GM18517 (cell line): ENCODE results near the gene SSTR5.

Experiments
- ATAC-seq: cut with Tn5 transposase; IDR thresholded peaks from one replicate; pipeline ENCODE4 v1.9.1; 2021; ENCODE audit warnings: mild to moderate bottlenecking, moderate library complexity; ENCODE audit not compliant: unreplicated experiment

The SSTR5 gene

GRCh38 chr16:1053700-1054368 is 18.7 kb upstream of the SSTR5 start:
- ATAC-seq = no peak

DNA sequence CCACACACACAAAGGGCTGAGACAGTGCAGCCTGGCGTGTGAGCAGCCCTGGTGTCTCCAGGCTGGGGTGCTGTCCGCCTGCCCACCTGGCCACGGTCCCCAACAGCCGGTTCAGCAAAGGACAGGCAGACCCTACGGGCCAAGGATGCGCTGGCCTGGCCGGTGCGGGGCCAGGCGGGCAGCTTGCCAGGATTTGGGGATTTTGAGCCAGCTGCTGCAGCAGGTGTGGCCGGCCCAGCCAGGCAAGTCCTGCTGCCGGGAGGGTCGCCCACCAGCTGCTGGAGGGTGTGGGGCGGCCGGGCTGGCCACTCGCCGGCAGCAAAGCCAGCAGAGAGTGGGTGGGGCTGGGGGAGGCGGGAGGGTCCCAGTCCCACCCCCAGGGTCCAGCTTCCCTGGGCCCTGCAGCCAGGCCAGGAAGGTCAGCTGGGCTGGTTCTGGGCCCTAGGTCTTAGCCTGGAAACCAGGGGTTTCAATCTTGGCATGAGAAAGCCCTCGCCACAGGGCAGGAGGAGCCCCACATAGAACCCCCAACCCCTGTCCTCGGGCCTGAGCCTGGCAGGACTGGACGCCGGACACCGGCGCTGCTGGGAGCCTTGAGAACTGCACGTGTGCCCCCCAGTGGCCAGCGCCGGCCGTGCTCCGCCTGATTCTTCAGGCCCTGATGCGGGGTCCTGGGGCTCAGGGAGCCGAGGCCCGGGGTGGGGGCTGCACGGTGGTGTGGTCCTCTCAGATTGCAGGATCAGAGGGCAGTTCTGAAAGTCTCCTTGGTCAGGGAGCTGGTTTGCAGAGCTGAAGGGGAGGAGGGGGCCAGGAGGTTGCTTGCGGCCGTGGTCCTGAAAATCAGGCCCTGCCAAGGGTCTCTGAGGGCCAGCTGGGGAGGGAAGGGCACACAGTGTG is 17.6 kb upstream of the SSTR5 start:
- no peak for ATAC-seq

DNA sequence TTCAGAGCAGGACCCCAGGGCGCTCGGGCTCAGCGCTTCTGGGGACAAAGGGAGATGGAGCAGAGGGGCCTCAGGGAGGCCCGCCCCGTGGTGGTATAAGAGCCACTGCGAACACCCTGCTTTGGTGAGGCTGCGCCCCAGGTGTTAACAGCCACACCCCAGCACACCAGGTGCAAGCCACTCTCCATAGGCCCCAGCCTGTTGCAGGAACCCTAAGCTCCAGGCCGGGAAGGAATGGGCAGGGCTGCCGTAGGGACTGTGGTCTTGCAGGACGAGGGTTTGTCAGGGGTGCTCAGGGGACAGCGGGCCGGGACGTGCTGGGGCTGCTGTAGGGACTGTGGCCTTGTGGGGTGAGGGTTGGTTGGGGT is 17.0 kb upstream of the SSTR5 start:
- no peak for ATAC-seq

DNA sequence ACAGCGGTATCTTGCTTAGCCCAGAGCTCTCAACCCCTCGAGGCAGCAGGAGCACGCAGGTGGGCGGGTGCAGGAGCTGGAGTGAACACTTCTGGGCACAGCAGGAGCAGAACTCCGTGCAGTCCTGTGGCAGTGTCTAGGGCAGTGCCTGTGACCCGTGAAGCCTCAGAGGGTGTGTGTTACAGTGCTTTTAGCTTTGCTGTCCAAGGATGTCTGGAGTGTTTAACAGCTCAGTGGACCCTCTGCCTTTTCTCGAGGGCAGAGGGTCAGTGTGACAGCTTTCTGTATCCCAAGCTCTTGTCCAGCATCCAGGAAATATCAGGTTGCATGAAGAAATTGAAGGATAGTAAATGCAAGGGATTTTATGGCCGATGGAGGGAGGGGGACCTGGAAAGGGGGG is 16.4 kb upstream of the SSTR5 start:
- no peak for ATAC-seq

- no peak for ATAC-seq
Observed at GRCh38 chr16:1057252-1057932, 15.2 kb upstream of the SSTR5 start.

DNA sequence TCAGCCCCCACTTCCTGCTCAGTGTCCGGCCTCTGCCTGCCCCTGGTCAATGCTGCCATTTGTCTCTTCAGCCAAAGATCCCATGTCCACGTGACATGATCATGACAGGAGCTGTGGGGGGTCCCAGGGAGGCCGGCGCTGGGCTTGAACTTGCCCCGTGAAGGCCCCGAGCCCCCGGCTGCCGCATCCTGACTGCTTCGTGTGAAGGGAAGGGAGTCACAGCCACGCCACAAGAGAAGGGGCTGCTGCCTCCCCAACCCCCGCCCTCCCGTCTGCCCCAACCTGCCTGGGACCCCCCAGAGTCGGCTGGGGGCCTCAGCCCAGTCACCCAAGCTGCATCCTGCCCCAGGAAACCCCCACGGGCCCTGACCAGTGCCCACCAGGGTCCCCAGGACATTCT is 14.3 kb upstream of the SSTR5 start:
- no peak for ATAC-seq

DNA sequence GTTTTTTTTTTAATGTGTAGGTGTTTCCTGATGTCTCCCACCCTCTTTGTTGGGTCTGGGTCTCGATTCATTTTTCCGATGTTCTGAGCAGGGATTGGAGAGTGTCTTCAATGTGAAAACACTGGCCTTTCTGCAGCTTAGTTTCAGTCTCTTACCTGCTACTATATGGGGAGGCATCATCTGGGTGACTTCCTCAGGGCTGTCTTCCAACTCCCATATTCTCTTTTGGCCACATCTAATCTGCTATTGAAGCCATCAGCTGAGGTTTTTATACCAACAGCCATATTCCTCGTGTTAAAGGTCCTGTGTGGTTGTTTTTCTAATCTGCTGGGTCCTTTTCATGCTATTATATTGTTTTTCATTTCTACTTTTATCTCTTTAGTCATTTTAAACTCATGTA is 13.2 kb upstream of the SSTR5 start:
- ATAC-seq = no peak

GRCh38 chr16:1060416-1061340 is 11.9 kb upstream of the SSTR5 start:
- ATAC-seq = no peak

- ATAC-seq = no peak
Observed at GRCh38 chr16:1061769-1062505, 10.6 kb upstream of the SSTR5 start.

DNA sequence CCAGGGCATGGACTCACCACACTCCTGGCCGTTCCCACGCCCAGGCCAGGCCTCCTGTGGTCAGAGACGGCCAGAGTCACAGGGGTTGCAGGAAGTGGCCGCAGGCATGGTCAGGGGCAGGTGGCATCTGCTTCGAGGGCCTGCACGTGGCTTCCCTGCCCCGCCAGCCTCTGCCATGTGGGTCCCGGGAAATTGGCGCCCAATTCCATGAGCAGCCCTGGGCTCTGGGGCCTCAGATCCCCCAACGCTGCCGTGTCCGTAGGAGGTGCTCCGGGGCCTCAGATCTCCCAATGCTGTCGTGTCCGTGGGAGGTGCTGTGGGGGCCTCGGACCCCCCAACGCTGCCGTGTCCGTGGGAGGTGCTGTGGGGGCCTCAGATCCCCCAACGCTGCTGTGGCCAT is 9.7 kb upstream of the SSTR5 start:
- ATAC-seq = no peak

GRCh38 chr16:1063728-1064127 is 8.8 kb upstream of the SSTR5 start:
- no peak for ATAC-seq

DNA sequence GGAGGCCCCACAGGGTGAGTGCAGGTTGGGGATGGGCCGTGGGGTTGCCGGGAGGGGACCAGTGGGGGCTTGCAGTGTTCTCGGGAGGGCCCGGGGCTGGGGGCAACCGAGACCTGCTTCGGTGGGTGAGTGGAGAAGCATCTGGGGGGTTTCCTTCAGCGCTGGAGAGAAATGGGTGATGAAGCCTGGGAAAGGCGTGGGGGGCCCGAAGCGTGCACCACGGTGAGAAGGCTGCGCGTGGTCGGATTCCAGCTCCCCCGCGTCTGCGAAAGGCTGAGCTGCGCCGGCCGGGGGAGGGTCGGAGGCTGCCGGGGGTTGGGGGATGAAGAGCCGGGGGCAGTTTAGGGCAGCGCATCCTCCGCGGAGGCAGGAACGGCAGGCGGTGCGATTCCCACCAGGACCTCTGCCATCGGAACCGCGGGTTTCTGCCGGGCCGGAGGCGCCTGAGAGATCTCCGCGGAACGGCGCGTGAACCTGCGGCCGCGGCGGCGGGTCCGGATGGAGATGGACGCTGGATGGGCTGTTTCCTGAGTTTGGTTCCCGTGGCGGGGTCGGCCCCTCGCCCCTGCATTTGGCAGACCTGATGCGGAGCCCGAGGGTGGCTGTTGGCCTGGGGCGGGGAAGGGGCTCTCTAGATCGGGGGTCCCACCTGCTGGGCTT is 6.9 kb upstream of the SSTR5 start:
- ATAC-seq = no peak

- no peak for ATAC-seq
Observed at GRCh38 chr16:1066584-1067172, 5.9 kb upstream of the SSTR5 start.

DNA sequence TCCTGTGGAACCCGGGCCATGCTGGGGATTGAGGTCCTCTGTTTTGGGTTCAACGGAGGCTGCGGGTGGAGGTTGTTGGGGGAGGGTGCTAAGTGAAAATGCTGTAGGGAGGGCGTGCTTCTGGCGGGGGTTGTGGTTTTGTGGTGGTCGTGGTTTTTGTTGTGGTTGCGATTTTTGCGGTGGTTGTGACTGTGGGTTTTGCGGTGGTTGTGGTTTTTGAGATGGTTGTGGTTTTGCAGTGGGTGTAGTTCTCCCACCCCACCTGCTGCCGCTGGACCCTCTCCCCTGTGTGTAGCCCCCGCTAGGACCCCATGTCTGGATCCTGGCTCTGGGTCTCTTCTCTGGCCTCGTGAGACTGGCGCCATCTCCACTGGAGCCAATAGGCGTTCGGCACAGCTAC is 4.9 kb upstream of the SSTR5 start:
- no peak for ATAC-seq

DNA sequence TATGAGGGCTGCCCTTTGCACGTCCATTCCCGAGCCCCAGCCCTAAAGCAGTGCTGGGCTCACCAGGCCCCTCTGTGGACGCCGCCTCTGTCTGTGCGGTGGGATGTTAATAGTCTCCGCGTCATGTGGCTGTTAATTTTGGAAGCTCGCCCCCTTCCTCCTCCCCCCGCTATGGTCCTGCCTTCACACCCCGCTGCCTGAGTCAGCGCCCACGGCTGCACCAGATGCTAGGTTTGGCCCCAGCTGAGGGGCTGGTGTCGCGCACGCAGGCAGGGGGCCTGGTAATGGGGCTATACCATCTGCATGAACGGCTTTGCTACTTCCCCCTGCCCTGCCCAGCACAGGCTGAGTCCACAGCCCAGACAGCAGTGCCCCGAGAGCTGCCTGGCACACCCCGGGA is 4.1 kb upstream of the SSTR5 start:
- ATAC-seq = no peak

DNA sequence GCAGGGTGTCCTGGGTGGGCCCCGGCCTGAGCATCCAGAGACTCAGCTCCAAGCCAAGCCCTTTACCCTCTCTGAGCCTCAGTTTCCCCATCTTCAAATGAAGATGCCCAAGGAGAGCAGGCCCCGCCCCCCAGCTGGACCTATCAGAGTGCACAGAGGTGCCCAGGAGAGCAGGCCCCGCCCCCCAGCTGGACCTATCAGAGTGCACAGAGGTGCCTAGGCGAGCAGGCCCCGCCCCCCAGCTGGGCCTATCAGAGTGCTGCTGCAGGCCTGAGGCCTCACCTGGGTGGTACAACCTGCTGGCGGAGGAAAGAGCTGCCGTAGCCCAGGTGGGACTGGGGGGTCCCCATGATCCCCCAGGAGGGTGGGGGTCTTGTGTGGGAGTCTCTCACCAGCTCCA is 3.4 kb upstream of the SSTR5 start:
- ATAC-seq = no peak

DNA sequence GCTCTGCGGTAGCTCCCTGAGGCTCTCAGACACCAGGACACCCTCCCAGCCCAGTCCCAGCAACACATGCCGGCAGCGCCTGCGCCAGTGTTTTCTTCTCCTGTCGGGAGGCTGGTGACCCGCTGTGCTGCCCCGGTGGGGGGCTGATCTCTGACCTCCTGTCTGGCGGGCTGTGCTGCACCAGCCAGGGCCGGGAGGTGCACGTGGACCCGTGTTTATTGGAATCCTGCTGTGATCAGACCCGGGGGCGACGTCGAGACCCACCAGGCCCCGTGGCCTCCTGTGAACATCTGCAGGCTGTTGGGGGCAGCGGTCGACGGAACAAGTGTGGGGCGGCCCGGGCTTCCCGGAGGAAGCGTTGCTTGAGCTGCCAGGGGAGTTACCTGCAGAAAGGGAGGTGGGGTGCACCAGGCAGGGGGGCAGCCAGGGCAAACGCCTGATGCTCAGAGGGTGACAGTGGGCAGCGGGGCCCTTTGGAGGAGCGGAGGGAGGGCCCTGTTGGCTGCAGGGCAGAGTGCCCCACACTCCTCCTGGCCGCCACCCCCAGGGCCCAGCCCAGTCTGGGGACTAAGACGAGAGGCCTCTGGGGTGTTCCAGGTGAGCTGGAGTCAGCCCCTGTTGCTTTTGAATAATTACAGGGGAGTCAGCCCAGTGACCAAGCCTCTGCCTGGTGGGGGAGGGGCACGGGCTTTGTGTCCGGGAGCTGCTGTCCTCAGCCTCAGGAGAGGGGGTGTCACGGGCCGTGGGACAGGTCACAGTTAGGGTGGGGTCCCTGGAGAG is 2.3 kb upstream of the SSTR5 start:
- ATAC-seq = no peak

DNA sequence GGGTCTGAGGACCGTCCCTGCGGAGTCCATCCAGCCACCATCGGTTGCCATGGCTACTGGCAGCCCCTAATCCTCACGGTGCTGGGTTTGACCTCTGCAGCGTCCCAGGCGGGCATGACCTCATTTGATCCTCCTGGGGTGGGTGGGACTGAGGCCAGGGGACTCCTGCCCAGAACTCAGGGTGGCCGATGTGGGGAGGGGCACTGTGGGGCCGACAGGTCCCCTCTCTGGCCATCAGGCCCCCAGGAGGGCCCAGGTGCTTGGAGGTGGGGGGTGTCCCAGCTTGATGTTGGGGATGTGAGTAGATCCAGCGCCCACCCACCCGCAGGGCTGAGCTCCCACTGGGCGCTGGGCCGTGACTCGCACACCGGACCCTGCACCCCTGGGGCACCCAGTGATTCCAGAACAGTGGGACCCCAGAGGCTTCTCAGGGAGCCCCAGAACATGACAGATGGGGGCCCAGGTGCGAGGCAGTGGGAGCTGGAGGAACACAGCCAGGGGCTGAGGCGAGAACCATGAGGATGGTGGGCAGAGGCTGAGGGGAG is 1.6 kb upstream of the SSTR5 start:
- no peak for ATAC-seq
